Trophoblast cell (in vitro differentiated cells and primary cell): ENCODE data around the gene TAS2R50.

Source experiments
- DNase-seq, 2 donors: peaks; one replicate each; pipeline ENCODE4 v3.0.0-alpha.2; 2016
- H2AFZ ChIP-seq: 2 replicates; pipeline ENCODE4 v1.6.1; 2013; ENCODE audit warnings: low read length, moderate library complexity, mild to moderate bottlenecking; ENCODE audit not compliant: insufficient read depth, poor library complexity
- H2AK5ac ChIP-seq: 2 replicates; pipeline ENCODE4 v1.6.1; 2013; ENCODE audit warnings: mild to moderate bottlenecking, low read length
- H2BK120ac ChIP-seq: 2 replicates; pipeline ENCODE4 v1.6.1; 2013; ENCODE audit warnings: low read length, mild to moderate bottlenecking, moderate library complexity; ENCODE audit not compliant: insufficient read depth, poor library complexity
- H2BK12ac ChIP-seq: 2 replicates; pipeline ENCODE4 v1.6.1; 2013; ENCODE audit warnings: mild to moderate bottlenecking, low read length, moderate library complexity
- H2BK5ac ChIP-seq: 2 replicates; pipeline ENCODE4 v1.6.1; 2013; ENCODE audit warnings: low read length, low read depth, moderate library complexity, mild to moderate bottlenecking; ENCODE audit not compliant: poor library complexity
- H3K14ac ChIP-seq: 2 replicates; pipeline ENCODE4 v1.6.1; 2013; ENCODE audit warnings: mild to moderate bottlenecking, low read length
- H3K18ac ChIP-seq: 2 replicates; pipeline ENCODE4 v1.6.1; 2013; ENCODE audit warnings: mild to moderate bottlenecking, low read length
- H3K23ac ChIP-seq: 2 replicates; pipeline ENCODE4 v1.6.1; 2013; ENCODE audit warnings: low read length
- H3K27ac ChIP-seq: 2 replicates; pipeline ENCODE4 v1.5.1; 2013; ENCODE audit warnings: low read depth, mild to moderate bottlenecking, inconsistent platforms, low read length, moderate library complexity
- H3K27me3 ChIP-seq: 2 replicates; pipeline ENCODE4 v1.6.1; 2013; ENCODE audit warnings: inconsistent platforms, mild to moderate bottlenecking, low read length, moderate library complexity; ENCODE audit not compliant: insufficient read depth
- H3K36me3 ChIP-seq, 2 experiments: 1 replicate in 1 of 2; 2 replicates in 1 of 2; pipeline ENCODE4 v1.6.1; 2013; ENCODE audit warnings: low read length in 2 of 2, mild to moderate bottlenecking in 2 of 2, moderate library complexity in 1 of 2; ENCODE audit not compliant: insufficient read depth in 2 of 2, control insufficient read depth in 1 of 2
- H3K4ac ChIP-seq: 2 replicates; pipeline ENCODE4 v1.6.1; 2013; ENCODE audit warnings: low read depth, mild to moderate bottlenecking, low read length, moderate library complexity
- H3K4me1 ChIP-seq, 2 experiments: 1 replicate in 1 of 2; 2 replicates in 1 of 2; pipeline ENCODE4 v1.6.1; 2013; ENCODE audit warnings: low read length in 2 of 2, mild to moderate bottlenecking in 2 of 2, moderate library complexity in 1 of 2; ENCODE audit not compliant: insufficient read depth in 2 of 2, control insufficient read depth in 1 of 2
- H3K4me2 ChIP-seq: 2 replicates; pipeline ENCODE4 v1.6.1; 2013; ENCODE audit warnings: inconsistent platforms, mild to moderate bottlenecking, low read length, moderate library complexity
- H3K4me3 ChIP-seq: 2 replicates; pipeline ENCODE4 v1.5.1; 2013; ENCODE audit warnings: mild to moderate bottlenecking, low read depth, low read length, inconsistent platforms
- H3K79me1 ChIP-seq: one replicate; pipeline ENCODE4 v1.6.1; 2013; ENCODE audit warnings: low read length
- H3K79me2 ChIP-seq: 2 replicates; pipeline ENCODE4 v1.6.1; 2013; ENCODE audit warnings: low read length, mild to moderate bottlenecking; ENCODE audit not compliant: control insufficient read depth, insufficient read depth, poor library complexity
- H3K9ac ChIP-seq: 2 replicates; pipeline ENCODE4 v1.6.1; 2013; ENCODE audit warnings: mild to moderate bottlenecking, low read length
- H3K9me3 ChIP-seq: 2 replicates; pipeline ENCODE4 v1.6.1; 2013; ENCODE audit warnings: low read depth, mild to moderate bottlenecking, control low read depth, inconsistent platforms, low read length; ENCODE audit not compliant: insufficient read depth
- H4K12ac ChIP-seq: 2 replicates; pipeline ENCODE4 v1.6.1; 2013; ENCODE audit warnings: low read depth, mild to moderate bottlenecking, low read length, moderate library complexity
- H4K8ac ChIP-seq: 2 replicates; pipeline ENCODE4 v1.6.1; 2013; ENCODE audit warnings: low read depth, mild to moderate bottlenecking, low read length, moderate library complexity
- H4K91ac ChIP-seq: one replicate; pipeline ENCODE4 v1.6.1; 2013; ENCODE audit warnings: low read depth, mild to moderate bottlenecking, low read length, moderate library complexity
- WGBS: extraction: QIAGEN DNeasy Blood & Tissue Kit; methylation state at CpG from one replicate; pipeline ENCODE4 v1.1.7; 2013; ENCODE audit warnings: missing lambda C conversion rate; ENCODE audit not compliant: insufficient read length, insufficient coverage; ENCODE audit errors: extremely low coverage; 5-methylcytosine and 5-hydroxymethylcytosine counted together

The TAS2R50 gene

DNA sequence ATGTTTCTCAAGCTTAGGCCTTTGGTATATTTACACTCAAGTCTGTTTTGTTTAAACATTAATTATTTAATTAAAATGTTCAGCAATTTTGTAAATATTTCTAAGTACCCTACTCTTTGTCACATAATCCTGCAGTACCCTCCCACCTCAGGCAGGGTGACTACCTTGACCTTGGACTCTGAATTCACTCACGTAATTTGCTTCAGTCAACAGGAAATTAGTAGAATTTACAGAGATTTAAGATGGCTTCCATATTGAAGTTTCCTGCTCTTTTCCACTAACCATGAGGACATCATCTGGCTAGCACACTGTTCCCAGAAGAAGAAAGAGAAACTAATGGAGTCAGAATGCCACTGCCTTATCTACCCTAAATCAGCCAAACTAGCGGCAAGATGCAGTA, 36.7 kb upstream of the TAS2R50 start:
- Histone ChIP-seq H3K9ac (no peak overlapping the region), H3K27me3 (no peaks in the 10 kb centered on the region), H3K23ac (no peak overlapping the region), H3K79me1 (no peaks in the 10 kb centered on the region), H3K79me2 (no peaks in the 10 kb centered on the region), H2BK5ac (no peak overlapping the region), H2AK5ac (no peak overlapping the region), H3K4me2 (no peak overlapping the region), H3K18ac (no peak overlapping the region), H3K4me3 (no peak overlapping the region), H3K14ac (no peak overlapping the region), H2BK12ac (no peak overlapping the region), H3K9me3 (no peaks in the 10 kb centered on the region), H3K4me1 (no peaks in the 10 kb centered on the region), H3K36me3 (peaks cover 2 to 3% of the 10 kb centered on the region in 2 experiments), H2BK120ac (no peak overlapping the region), H3K4ac (no peak overlapping the region), H4K91ac (no peak overlapping the region), H4K8ac (no peak overlapping the region), H3K27ac (no peak overlapping the region), H4K12ac (no peak overlapping the region), H2AFZ (no peak overlapping the region)
- WGBS = no CpG with 5 or more reads among the region's 2 CpGs
- DNase-seq = no peak

DNA sequence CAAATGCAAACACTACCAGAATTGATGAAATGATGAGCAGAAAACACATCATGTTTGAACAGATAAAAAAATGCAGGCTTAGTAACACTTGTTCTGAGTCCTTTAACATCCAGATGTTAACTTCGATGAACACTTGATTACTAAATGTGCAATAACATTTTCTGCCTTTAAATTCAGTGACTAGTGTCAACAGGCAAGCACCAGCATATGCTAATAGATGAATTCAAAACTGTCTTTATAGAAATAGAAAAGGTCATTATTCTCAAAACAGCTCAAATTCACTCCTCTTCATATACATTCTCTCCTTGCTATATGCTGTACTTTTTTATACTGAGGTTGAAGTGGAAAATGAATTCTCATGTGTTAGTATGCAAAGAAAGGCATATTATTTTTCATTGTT, 35.8 kb upstream of the TAS2R50 start, which contains the start of gene TAS2R19:
Gene TAS2R19 (minus strand): TSS at position 101 of the 400 bp plus-strand sequence. CDS start 49 bp downstream, at position 52.
- no peak within 1 kb of the TSS for H2AK5ac ChIP-seq
- no peaks in the 10 kb centered on the region for H3K27me3 ChIP-seq
- no peak within 1 kb of the TSS for H2BK120ac ChIP-seq
- H3K4me2 ChIP-seq = no peak within 1 kb of the TSS
- no peak within 1 kb of the TSS for H3K4me3 ChIP-seq
- H3K9ac ChIP-seq = no peak within 1 kb of the TSS
- no peaks in the 10 kb centered on the region for H3K4me1 ChIP-seq
- H3K18ac ChIP-seq = no peak within 1 kb of the TSS
- no peaks in the 10 kb centered on the region for H3K79me1 ChIP-seq
- H4K91ac ChIP-seq = no peak within 1 kb of the TSS
- no peak within 1 kb of the TSS for H4K12ac ChIP-seq
- WGBS = no CpG with 5 or more reads among the region's 1 CpG
- H2BK5ac ChIP-seq = no peak within 1 kb of the TSS
- H2AFZ ChIP-seq = no peak within 1 kb of the TSS
- H3K4ac ChIP-seq = no peak within 1 kb of the TSS
- DNase-seq = no peak
- no peak within 1 kb of the TSS for H3K14ac ChIP-seq
- no peaks in the 10 kb centered on the region for H3K9me3 ChIP-seq
- no peaks in the 10 kb centered on the region for H3K79me2 ChIP-seq
- H3K36me3 ChIP-seq = peaks cover 0 to 2% of the 10 kb centered on the region in 2 experiments
- H3K27ac ChIP-seq = no peak within 1 kb of the TSS
- H2BK12ac ChIP-seq = no peak within 1 kb of the TSS
- no peak within 1 kb of the TSS for H3K23ac ChIP-seq
- H4K8ac ChIP-seq = no peak within 1 kb of the TSS

DNA sequence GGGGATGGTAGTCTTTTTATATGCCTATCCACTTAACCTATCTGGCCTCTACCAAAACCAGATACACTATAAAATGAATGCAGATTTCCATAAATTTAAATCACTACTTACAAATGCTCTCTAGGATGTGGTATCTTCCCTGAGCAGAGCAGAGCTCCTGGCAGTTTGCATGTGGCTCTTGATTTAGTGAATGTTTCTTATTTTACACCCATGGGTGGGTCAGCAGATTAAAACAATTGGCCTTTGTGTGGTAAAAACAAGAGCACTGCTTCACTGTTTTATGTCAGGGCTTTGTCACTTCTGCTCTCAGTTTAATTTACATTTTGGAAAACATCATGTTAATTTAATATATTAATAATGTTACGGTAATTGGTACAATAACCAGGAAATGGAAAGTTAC, 30.2 kb upstream of the TAS2R50 start:
- Histone ChIP-seq H3K9me3 (no peaks in the 10 kb centered on the region), H3K18ac (no peak overlapping the region), H2BK5ac (no peak overlapping the region), H2AK5ac (no peak overlapping the region), H3K27ac (no peak overlapping the region), H3K9ac (no peak overlapping the region), H3K36me3 (no peaks in the 10 kb centered on the region), H3K4me1 (peaks cover 11 to 14% of the 10 kb centered on the region in 2 experiments), H3K14ac (no peak overlapping the region), H4K91ac (no peak overlapping the region), H3K79me1 (peaks cover 3% of the 10 kb centered on the region), H4K8ac (no peak overlapping the region), H3K4ac (no peak overlapping the region), H3K23ac (no peak overlapping the region), H2BK12ac (no peak overlapping the region), H3K27me3 (no peaks in the 10 kb centered on the region), H2AFZ (no peak overlapping the region), H3K4me2 (no peak overlapping the region), H3K4me3 (no peak overlapping the region), H2BK120ac (no peak overlapping the region), H4K12ac (no peak overlapping the region), H3K79me2 (no peaks in the 10 kb centered on the region)
- WGBS = no CpG with 5 or more reads among the region's 1 CpG
- no peak for DNase-seq

DNA sequence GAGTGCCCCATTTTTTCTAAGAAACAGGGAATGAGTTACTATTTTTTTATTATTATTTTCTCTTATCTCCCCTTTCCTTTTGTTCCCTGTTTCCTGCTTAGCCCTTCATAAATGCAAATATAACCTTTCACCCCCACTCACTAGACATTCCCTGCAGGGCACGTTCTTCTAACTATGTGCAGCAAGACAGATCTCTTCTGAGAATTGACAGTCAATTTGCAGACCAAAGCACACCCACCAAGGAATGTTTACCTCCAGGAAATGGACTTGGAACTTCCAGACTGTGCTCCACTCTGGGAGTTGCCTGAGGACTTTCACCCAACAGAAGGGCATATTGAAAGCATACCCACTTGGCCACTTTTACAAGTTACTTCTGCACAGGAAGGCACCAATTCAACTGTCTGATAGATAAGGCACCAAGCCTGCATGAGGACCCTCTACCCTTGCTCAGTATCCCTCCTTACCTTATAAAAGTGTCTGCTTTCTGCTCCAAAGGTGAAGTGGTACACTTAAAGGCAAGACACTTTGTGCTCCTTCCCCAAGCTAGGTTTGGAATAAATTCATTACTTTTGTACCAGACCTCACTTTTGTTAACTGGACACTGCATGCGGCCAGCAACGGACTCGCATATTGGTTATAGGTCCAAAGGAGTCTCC, 29.2 kb upstream of the TAS2R50 start:
- Histone ChIP-seq H3K79me2 (no peaks in the 10 kb centered on the region), H3K79me1 (peaks cover 3% of the 10 kb centered on the region), H4K8ac (no peak overlapping the region), H3K9me3 (no peaks in the 10 kb centered on the region), H2BK5ac (no peak overlapping the region), H3K23ac (no peak overlapping the region), H2BK12ac (no peak overlapping the region), H3K4ac (no peak overlapping the region), H3K27ac (peak overlapping the region; percentile 61), H2AFZ (no peak overlapping the region), H2BK120ac (no peak overlapping the region), H3K4me3 (no peak overlapping the region), H4K91ac (no peak overlapping the region), H3K27me3 (no peaks in the 10 kb centered on the region), H3K18ac (no peak overlapping the region), H4K12ac (no peak overlapping the region), H2AK5ac (no peak overlapping the region), H3K4me2 (no peak overlapping the region), H3K4me1 (peaks cover 11 to 14% of the 10 kb centered on the region in 2 experiments), H3K36me3 (no peaks in the 10 kb centered on the region), H3K9ac (no peak overlapping the region), H3K14ac (no peak overlapping the region)
- WGBS = no CpG with 5 or more reads among the region's 4 CpGs
- DNase-seq = no peak
